IPS-NIHi7 (cell line): Measurements from ENCODE around the gene KLRD1.
"Not testable (repeated sequence)": the region's sequence is repeated elsewhere in the genome, so short reads cannot be mapped to it uniquely, and the experiment has no call there.

Source experiments
- DNase-seq: peaks from one replicate; pipeline ENCODE4 v3.0.0; 2012; ENCODE audit warnings: mixed read lengths; ENCODE audit errors: extremely low spot score

The KLRD1 gene

DNA sequence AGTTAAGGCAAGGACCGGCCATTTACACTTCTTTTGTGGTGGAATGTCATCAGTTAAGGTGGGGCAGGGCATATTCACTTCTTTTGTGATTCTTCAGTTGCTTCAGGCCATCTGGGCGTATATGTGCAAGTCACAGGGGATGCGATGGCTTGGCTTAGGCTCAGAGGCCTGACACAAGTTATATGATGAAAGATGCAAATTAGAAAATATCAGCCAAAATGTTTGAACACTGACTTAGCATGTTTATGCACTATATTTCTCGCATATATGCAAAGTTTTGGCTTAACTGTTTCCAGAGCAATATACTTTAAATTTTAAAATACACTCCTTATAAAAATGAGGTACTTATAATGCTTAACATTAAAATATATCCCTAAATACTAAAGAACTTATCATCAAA, 30.8 kb downstream of the KLRD1 start:
- not testable (repeated sequence) for DNase-seq

- no peak for DNase-seq
Observed at GRCh38 chr12:10339053-10339840, 31.6 kb downstream of the KLRD1 start.

- not testable (repeated sequence) for DNase-seq
Observed at GRCh38 chr12:10340946-10341345, 33.3 kb downstream of the KLRD1 start.

- DNase-seq: no peak
Observed at GRCh38 chr12:10341892-10342509, 34.3 kb downstream of the KLRD1 start.

DNA sequence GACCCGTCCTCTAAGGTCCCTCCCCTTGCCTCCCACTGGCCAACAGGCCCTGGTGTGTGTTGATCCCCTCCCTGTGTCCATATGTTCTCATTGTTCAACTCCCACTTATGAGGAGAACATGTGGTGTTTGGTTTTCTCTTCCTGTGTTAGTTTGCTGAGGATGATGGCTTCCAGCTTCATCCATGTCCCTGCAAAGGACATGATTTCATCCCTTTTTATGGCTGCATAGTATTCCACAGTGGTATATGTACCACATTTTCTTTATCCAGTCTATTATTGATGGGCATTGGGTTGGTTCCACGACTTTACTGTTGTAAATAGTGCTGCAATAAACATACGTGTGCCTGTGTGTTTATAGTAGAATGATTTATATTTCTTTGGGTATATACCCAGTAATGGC, 43.8 kb downstream of the KLRD1 start:
- not testable (repeated sequence) for DNase-seq

- DNase-seq: no peak
Observed at GRCh38 chr12:10354071-10354470, 46.4 kb downstream of the KLRD1 start.

- DNase-seq: no peak
Observed at GRCh38 chr12:10354502-10354901, 46.8 kb downstream of the KLRD1 start.

GRCh38 chr12:10358131-10358530, 50.5 kb downstream of the KLRD1 start:
- DNase-seq: no peak

- DNase-seq: no peak
Observed at GRCh38 chr12:10358969-10359368, 51.3 kb downstream of the KLRD1 start.

DNA sequence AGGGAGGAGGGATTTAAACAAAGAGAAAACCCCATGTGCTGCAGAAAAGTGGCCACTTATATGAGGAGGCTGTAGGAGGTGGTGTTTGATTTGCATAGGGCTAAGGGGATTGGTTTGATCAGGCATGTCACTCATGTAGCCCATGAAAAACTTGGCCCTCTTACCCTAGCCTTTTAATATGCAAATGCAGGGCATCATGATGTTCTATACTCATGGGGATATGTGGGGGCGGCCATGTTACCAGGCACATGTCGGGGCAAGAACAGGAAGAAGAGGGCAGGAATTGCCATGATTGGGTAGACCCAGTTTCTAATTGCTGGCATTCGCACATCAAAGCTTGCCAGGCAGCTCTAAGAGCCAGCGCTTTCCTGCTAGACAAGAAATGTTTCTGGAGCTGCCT, 53.4 kb downstream of the KLRD1 start:
- DNase-seq: peak; percentile 8

DNA sequence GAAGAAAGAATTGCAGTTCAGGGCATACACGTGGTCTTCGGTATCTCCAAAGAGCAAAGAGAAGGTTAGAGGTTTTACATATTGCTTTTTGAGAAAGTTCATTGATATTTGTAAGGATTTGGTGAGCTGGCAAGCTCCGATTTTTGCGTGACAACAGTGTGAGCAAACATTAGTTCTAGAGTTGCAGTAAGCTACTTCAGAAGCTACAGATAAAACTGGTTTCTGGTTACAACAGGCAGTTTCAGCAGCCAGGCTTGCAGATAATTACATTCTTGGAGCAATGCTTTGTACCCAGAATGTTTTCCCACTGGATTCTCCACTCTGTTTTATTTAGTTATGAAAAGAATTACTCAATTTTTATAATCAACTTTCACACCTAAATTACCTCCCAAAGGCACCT, 54.0 kb downstream of the KLRD1 start:
- DNase-seq: no peak

GRCh38 chr12:10362325-10362724, 54.7 kb downstream of the KLRD1 start:
- no peak for DNase-seq

DNA sequence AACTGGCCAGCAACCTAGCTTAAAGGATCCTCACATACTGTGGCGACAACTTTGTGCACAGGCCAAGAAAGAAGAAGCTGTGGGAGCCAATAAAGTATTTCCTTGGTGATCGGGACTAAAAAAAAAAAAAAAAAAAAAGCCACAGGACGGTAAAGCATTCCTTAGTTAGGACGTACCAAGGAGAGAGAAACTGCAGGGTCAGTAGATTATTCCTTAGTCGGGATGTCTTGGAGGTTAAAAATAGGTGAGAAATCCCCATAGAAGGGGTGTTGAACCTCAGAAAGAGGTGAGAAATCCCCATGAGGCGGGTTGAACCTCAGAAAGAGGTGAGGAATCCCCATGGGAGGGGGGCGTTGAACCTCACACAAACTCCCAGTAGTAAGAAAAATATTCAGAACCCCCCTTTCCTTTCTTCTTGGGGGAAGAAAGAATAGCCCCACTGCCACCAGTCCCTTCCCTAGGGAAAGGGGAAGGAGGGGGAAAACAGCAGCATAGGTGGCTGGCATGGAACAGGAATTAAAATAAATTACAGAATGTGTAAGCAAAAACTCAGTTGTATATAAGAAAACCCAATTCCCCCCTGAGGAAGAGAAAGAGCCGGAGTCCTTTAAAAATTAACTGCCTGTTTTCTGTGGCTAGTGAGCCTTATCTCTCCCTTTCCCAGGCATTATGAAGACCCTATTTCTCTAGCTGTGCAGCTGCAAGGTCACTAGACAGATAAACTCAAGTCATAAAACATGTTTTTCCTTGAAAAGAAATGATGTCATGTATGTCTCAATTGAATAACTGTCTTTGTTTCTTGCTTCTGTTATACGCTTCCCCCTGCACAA, 55.4 kb downstream of the KLRD1 start:
- DNase-seq: peak; percentile 7

GRCh38 chr12:10363658-10363913, 55.9 kb downstream of the KLRD1 start:
- no peak for DNase-seq

DNA sequence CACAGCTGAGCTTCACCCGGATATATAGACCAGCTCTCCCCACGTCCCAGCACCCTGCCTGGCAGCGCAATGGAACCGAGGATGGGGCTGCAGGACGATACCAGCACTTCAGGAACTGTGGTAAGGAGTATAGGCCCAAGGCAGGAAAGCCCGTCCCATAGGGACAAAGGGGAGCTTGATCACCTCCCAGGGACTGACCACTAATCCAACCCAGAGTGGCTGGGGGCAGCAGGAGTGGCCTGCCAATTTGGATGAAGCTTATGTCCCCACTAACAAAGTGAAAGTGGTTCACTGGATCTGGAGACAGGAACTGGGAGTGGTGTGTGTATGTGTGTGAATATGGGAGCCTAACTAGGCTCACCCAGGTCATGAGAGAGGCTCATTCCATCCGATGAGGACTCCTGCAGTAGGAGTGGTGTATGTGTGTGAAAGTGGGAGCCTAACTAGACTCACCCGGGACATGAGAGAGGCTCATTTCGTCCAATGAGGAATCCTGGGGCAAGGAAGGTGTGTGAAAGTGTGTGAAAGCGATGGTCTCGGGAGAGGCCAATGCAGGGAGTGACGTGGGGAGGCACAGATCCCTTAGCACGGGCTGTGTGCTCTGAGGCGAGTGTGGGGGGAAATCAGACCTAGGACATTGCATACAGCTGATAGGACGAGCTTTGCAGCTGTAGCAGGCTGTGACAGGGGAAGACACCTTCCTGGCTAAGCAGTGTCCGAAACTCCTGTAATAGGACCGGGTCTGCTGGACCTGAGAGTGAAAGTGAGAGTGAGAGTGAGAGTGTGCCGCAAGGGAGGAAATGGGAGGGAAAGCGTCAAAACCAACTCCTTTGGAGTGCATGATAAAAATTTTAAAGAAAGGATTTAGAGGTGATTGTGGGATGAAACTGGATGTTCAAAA, 56.5 kb downstream of the KLRD1 start:
- DNase-seq: peak; percentile 14

DNA sequence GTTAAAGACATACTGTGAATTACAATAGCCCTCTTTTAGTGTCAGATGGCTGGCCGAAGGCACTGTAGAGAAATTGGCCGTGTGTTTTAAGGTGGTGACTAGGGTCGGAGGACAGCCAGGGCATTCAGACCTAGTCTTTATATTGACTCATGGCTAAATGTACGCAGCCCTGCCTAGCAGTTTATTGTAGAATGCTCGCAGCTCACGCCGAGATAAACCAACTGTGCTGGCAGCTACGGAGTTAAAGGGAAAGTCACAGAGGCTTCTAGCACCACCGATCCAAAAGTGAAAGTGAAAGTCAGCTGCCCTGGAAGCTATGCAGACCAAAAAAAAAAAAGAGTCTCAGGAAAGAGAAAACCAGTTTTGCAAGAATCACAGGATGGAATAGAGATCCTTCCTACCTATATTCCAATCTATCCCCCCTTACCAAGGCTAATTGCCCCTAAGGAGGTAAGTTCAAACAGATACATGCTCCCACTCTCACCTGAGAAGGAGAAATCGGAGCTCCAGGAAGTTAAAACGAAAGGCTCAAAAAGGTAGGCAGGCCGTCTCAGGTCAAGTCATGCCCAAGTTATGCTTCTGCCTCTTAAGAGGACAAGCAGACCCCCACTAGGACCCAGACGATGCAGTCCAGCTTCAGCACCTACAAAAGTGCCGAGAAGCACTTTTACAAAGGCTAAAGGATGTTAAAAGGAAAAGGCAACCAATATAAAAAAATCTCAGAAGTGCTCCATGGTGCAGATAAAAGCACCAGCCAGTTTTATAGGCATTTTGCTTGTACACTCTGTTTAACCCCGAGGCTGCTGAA, 57.3 kb downstream of the KLRD1 start:
- peak; percentile 57 for DNase-seq

GRCh38 chr12:10365696-10366405, 58.2 kb downstream of the KLRD1 start:
- no peak for DNase-seq

- DNase-seq: no peak
Observed at GRCh38 chr12:10366875-10367274, 59.2 kb downstream of the KLRD1 start.

DNA sequence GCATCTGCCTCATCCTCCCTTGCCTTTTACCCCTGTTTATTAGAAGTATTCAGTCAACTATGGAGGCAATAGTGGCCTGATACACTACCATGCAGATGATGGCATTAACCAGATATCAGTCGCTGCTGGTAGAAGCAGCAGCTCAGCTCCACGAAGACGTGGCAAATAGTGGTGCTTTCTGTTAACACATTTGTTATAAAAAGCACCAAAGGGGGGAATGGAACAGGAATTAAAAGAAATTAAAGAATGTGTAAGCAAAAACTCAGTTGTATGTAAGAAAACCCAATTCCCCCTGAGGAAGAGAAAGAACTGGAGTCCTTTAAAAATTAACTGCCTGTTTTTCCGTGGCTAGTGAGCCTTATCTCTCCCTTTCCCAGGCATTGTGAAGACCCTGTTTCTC, 60.0 kb downstream of the KLRD1 start:
- not testable (repeated sequence) for DNase-seq
